ENCODE measurements around the gene CCDC39. TPM values are rescaled to one million over a fixed set of nuclear protein-coding genes. Genes with fewer than 3 reads are reported as not detected.
A peak's percentile ranks its signal among the peaks of the same experiment; 100 is the strongest.

The CCDC39 gene
- total RNA-seq, 2 experiments from 2014 or later: not detected

DNA sequence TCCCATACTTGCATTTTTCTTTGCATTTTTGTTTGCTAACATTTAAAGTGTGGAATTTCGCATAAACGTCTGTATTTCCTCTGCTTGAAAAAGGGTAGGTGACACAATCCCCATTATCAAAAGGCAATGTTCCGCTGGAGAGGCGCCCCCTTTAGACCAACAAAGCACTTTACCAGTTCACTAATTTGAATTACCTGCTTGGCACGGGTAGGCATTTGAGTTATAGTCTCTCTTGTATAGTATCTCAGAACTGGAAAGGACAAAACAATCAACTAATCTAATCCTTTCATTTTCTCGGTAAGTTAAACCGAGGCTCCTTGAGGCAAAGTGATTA lies 775 bp upstream of the CCDC39 start:
- POLR2A ChIA-PET: no interaction called here
- H3K4me1 Mint-ChIP-seq: peaks cover 13% of the 10 kb centered on the region
- no peaks in the 10 kb centered on the region for H3K36me3 Mint-ChIP-seq (ENCODE audit: low read depth)
- H3K4me3 Mint-ChIP-seq: peak overlapping the region; percentile 62
- CTCF ChIA-PET: interaction anchor here (1.3 kb wide), 1 partner anchor 17 kb away, joined by 4 read pairs; no protein-coding TSS in a partner anchor
- H3K27me3 Mint-ChIP-seq: peaks cover 48% of the 10 kb centered on the region
- peak; percentile 59 for DNase-seq
- H3K9me3 Mint-ChIP-seq (ENCODE audit: low read depth): no peaks in the 10 kb centered on the region
- intact Hi-C loops (cut with DNase I, micrococcal nuclease): loop anchor here in 1 of 2 experiments (1.0 kb wide), 1 partner anchor 78 kb away; the partner anchor contains the start of gene TTC14
- peak; percentile 53 for ATAC-seq
- H3K27ac Mint-ChIP-seq: no peak overlapping the region

DNA sequence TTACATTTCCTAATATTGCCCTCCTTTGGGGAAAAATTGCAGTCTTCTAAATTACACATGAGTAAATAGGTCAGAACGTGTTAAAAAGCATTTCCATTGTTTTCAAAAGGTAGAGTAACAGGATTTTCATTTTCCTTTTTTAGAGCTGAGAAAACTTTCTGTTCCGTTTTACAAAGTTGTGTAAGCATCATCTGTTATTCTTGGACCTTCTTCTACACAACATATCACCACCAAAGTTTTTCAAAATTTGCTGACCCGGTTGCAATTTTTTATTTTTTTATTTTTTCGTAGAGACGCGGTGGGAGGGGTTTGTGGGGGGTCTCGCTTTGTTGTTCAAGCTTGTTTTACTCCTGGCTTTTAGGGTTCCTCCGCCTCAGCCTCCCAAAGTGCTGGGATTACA lies 1.1 kb downstream of the CCDC39 start:
- Mint-ChIP-seq H3K4me1 (peaks cover 13% of the 10 kb centered on the region), H3K4me3 (no peak overlapping the region)
- POLR2A ChIA-PET: no interaction called here

DNA sequence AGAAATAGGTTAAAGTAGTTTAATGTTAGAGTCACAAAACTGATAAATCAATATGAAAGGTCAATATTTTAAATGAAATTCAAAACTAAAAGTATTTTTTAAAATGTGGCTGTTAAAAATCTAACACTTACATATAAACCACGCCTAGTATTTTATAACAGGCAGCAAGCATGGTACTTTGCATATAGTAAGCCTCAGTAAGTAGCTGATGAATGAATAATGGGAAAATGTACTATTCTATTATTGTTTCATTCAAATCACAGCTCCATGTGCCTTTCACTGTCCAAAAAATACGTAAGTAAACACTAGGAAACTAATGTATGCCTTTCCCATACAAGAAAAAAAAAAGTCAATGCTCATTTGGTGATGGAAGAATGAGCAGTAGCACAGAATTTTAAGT lies 17.8 kb downstream of the CCDC39 start:
- ChIA-PET CTCF (interaction anchor here (1.7 kb wide), 1 partner anchor 17 kb away, joined by 4 read pairs; no protein-coding TSS in a partner anchor), POLR2A (no interaction called here)
- DNase-seq: no peak
- H3K9me3 Mint-ChIP-seq (ENCODE audit: low read depth): no peaks in the 10 kb centered on the region
- no peak for ATAC-seq
- H3K27me3 Mint-ChIP-seq: peaks cover 6% of the 10 kb centered on the region
- no peak overlapping the region for H3K27ac Mint-ChIP-seq
- no peaks in the 10 kb centered on the region for H3K4me1 Mint-ChIP-seq
- intact Hi-C loops (cut with DNase I, micrococcal nuclease): no loop called here
- no peak overlapping the region for H3K4me3 Mint-ChIP-seq
- H3K36me3 Mint-ChIP-seq (ENCODE audit: low read depth): no peaks in the 10 kb centered on the region

More for the DNA sequence above, 1.1 kb downstream of the CCDC39 start:
- ATAC-seq: no peak
- CTCF ChIA-PET: interaction anchor here (0.6 to 1.2 kb wide), 3 partner anchors 18 to 694 kb away, joined by 3 to 4 read pairs (median 3); no protein-coding TSS in a partner anchor
- DNase-seq: no peak
- Mint-ChIP-seq H3K27me3 (peaks cover 46% of the 10 kb centered on the region), H3K9me3 (ENCODE audit: low read depth) (no peaks in the 10 kb centered on the region), H3K27ac (no peak overlapping the region), H3K36me3 (ENCODE audit: low read depth) (no peaks in the 10 kb centered on the region)
- intact Hi-C loops (cut with DNase I, micrococcal nuclease): loop anchor here in 1 of 2 experiments (2.0 to 5.0 kb wide), 2 partner anchors 47 to 234 kb away; partner anchors contain the start of gene FXR1

DNA sequence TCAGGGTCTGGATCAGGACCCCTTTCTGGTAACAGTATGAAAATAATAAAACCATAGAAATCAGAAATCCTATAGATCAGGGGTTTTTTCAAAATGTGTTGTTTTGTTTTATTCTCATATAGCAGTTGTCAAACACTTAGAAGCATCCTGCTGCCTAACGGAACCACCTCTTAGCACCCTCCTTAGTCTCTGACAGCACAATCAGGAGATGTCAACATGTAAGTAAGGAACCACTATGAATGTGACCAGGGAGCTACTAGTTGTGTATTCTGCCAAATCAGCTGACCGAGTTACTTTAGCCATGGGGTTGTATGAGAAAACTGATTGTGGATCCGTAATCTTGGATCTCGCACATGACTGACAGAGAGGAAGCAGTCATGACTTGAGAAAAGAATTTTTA lies 22.2 kb downstream of the CCDC39 start:
- Mint-ChIP-seq H3K9me3 (ENCODE audit: low read depth) (no peaks in the 10 kb centered on the region), H3K4me3 (no peak overlapping the region), H3K36me3 (ENCODE audit: low read depth) (no peaks in the 10 kb centered on the region), H3K27ac (no peak overlapping the region), H3K27me3 (peaks cover 14% of the 10 kb centered on the region), H3K4me1 (no peaks in the 10 kb centered on the region)
- no peak for DNase-seq
- ChIA-PET CTCF (interaction anchor here (0.7 to 0.8 kb wide), 2 partner anchors 25 to 728 kb away, joined by 3 read pairs; no protein-coding TSS in a partner anchor), POLR2A (no interaction called here)
- intact Hi-C loops (cut with DNase I, micrococcal nuclease): no loop called here
- ATAC-seq: no peak

DNA sequence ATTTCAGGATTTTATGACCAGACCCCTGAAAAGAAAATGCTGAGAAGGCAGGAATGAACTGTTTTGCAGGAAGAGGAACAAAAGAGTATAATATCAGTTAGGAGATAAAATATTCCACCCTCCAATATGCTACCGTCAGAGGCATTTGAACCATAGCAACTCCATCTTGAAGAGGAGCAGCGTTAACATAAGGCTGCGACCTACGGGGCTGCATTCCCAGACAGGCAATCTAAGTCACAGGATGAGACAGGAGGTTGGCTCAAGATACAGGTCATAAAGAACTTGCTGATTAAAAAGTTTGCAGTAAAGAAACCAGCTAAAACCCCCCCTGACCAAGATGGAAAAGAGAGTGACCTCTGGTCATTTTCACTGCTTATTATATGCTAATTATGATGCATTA lies 22.9 kb downstream of the CCDC39 start:
- Mint-ChIP-seq H3K9me3 (ENCODE audit: low read depth) (no peaks in the 10 kb centered on the region), H3K27ac (no peak overlapping the region), H3K4me3 (no peak overlapping the region), H3K36me3 (ENCODE audit: low read depth) (no peaks in the 10 kb centered on the region), H3K27me3 (peaks cover 14% of the 10 kb centered on the region), H3K4me1 (no peaks in the 10 kb centered on the region)
- ATAC-seq (no peak), DNase-seq (no peak)
- intact Hi-C loops (cut with DNase I, micrococcal nuclease): no loop called here
- POLR2A ChIA-PET: no interaction called here
- CTCF ChIA-PET: interaction anchor here (0.7 kb wide), 1 partner anchor 25 kb away, joined by 3 read pairs; no protein-coding TSS in a partner anchor

DNA sequence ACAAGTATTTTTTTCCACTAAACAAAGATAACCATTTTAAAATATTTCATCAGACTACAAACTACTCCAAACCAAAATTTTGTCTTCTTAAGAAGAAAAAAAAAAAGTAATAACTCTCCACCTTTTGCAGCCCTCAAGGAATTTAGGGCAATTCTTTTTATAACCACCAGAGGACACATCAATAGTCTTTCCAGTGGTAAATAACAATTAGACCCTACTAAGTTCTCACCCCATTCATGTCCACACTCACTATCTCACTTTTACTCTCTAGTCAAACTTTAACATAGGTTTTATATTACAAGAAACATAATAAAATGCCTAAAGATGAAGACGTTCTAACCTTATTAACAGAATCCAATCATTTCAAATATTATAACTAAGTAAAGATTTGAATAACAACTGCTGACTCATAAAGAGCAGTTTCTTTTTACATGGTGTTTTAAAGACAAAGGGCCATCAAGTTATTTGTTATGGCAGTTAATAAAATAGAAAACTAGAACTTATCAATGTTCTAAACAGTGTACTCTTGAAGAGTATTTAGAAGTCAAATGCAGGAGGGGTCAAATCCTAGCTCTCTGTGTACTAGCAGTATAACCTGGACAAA lies 33.0 kb downstream of the CCDC39 start:
- ChIA-PET CTCF (interaction anchor here (0.6 to 1.1 kb wide), 2 partner anchors 9 to 32 kb away, joined by 3 read pairs; no protein-coding TSS in a partner anchor), POLR2A (no interaction called here)
- no peak overlapping the region for H3K27ac Mint-ChIP-seq
- intact Hi-C loops (cut with DNase I, micrococcal nuclease): no loop called here
- no peak overlapping the region for H3K4me3 Mint-ChIP-seq
- H3K4me1 Mint-ChIP-seq: no peaks in the 10 kb centered on the region
- H3K36me3 Mint-ChIP-seq (ENCODE audit: low read depth): no peaks in the 10 kb centered on the region
- no peak for ATAC-seq
- DNase-seq: no peak
- H3K9me3 Mint-ChIP-seq (ENCODE audit: low read depth): no peaks in the 10 kb centered on the region
- H3K27me3 Mint-ChIP-seq: peaks cover 23% of the 10 kb centered on the region

DNA sequence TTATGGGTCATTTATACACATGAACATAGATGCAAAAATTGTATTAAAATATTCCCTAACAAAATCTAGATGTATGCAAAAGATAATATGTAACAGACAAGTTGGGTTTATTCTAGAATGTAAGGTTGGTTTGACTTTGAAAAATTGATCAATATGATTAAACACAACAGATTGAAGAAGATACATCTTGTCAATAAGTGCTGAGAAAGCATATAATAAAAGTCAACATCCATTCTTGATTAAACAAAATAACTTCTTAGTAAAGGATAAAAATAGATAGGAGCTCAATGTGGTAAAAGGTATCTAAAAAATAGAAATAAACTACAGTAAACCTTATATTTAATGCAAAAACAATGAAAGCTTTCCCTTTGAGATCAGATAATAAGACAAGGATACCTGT lies 38.3 kb downstream of the CCDC39 start:
- H3K27ac Mint-ChIP-seq: no peak overlapping the region
- H3K4me1 Mint-ChIP-seq: no peaks in the 10 kb centered on the region
- ChIA-PET CTCF (no interaction called here), POLR2A (no interaction called here)
- peaks cover 27% of the 10 kb centered on the region for H3K27me3 Mint-ChIP-seq
- H3K9me3 Mint-ChIP-seq (ENCODE audit: low read depth): no peaks in the 10 kb centered on the region
- ATAC-seq (no peak), DNase-seq (no peak)
- H3K4me3 Mint-ChIP-seq: no peak overlapping the region
- H3K36me3 Mint-ChIP-seq (ENCODE audit: low read depth): no peaks in the 10 kb centered on the region
- intact Hi-C loops (cut with DNase I, micrococcal nuclease): no loop called here

DNA sequence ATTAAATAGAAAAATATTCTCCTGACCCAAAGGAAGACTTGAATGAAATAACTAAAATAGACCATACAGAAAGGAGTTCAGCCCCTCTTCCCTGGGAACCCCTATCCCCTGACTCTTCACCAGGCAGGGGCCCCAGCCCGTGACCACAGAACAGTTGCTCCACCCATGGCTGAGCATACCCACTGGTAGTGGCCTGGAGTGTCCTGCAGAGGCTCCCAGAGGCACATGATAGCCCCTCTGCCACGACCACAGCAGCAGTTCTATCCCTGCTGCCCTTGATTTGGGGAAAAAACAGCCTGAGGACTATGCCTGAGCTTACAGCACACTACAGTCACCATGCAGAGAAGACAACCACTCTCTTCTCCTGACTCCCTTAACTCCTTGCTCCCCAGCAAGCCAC lies 45.6 kb downstream of the CCDC39 start:
- ATAC-seq: no peak

DNA sequence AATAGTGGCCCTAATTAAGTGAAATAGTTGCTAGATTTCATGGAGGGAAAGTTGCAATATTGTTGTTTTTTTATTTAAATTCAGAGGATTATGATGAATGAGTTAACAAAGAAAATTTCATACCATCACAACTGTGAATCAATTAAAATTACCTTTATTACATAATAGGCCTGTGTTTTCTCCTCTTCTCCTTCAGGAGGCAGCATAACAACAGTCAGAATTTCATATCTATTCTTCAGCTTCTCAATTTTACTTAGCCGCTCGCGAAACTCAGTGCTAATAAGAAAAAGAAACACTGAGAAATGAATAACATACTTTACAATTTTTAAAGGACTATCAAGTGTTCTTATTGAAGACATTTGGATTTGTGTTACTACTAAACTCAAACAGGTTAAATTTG lies 48.0 kb downstream of the CCDC39 start:
- POLR2A ChIA-PET: no interaction called here
- no peak for ATAC-seq
- intact Hi-C loops (cut with DNase I, micrococcal nuclease): loop anchor here in 1 of 2 experiments (2.0 kb wide), 1 partner anchor 47 kb away; the partner anchor contains the start of gene CCDC39

More for the DNA sequence above, 45.6 kb downstream of the CCDC39 start:
- CTCF ChIA-PET: no interaction called here
- Mint-ChIP-seq H3K27me3 (peaks cover 42% of the 10 kb centered on the region), H3K27ac (no peak overlapping the region), H3K9me3 (ENCODE audit: low read depth) (no peaks in the 10 kb centered on the region), H3K4me3 (no peak overlapping the region), H3K36me3 (ENCODE audit: low read depth) (peaks cover under 1% of the 10 kb centered on the region), H3K4me1 (peaks cover 15% of the 10 kb centered on the region)
- intact Hi-C loops (cut with DNase I, micrococcal nuclease): no loop called here
- POLR2A ChIA-PET: no interaction called here
- no peak for DNase-seq

DNA sequence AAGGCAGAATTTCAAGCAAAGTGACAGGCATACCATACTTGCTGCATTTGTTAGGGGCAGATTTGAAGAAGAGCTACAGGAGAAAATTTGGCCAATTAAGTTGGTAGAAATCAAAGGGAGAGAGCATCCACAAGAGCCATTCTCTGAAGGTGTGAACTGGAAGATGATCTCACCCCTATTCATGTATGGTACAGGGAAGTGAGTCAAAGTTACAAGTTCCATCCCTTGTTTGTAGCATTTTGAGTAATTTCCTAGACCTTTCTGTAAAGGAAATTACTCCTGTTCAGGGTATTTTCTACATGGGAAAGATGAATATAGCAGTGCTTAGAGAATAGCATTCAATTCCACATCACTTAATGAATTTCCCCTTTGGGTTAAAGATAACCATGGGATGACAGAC lies 48.9 kb downstream of the CCDC39 start:
- DNase-seq: no peak
- peaks cover 21% of the 10 kb centered on the region for H3K27me3 Mint-ChIP-seq
- ChIA-PET CTCF (interaction anchor here (0.7 kb wide), 1 partner anchor 1590 kb away, joined by 3 read pairs; no protein-coding TSS in a partner anchor), POLR2A (no interaction called here)
- intact Hi-C loops (cut with DNase I, micrococcal nuclease): loop anchor here in 1 of 2 experiments (2.0 kb wide), 1 partner anchor 48 kb away; the partner anchor contains the start of gene CCDC39
- peak; percentile 88 for ATAC-seq
- no peak overlapping the region for H3K4me3 Mint-ChIP-seq
- H3K27ac Mint-ChIP-seq: peak overlapping the region; percentile 42
- peaks cover 28% of the 10 kb centered on the region for H3K4me1 Mint-ChIP-seq
- no peaks in the 10 kb centered on the region for H3K9me3 Mint-ChIP-seq (ENCODE audit: low read depth)
- H3K36me3 Mint-ChIP-seq (ENCODE audit: low read depth): peaks cover 18% of the 10 kb centered on the region

More for the DNA sequence above, 48.0 kb downstream of the CCDC39 start:
- Mint-ChIP-seq H3K4me1 (peaks cover 21% of the 10 kb centered on the region), H3K36me3 (ENCODE audit: low read depth) (peaks cover 9% of the 10 kb centered on the region), H3K4me3 (no peak overlapping the region), H3K27me3 (peaks cover 29% of the 10 kb centered on the region), H3K27ac (no peak overlapping the region), H3K9me3 (ENCODE audit: low read depth) (no peaks in the 10 kb centered on the region)
- CTCF ChIA-PET: no interaction called here
- no peak for DNase-seq

DNA sequence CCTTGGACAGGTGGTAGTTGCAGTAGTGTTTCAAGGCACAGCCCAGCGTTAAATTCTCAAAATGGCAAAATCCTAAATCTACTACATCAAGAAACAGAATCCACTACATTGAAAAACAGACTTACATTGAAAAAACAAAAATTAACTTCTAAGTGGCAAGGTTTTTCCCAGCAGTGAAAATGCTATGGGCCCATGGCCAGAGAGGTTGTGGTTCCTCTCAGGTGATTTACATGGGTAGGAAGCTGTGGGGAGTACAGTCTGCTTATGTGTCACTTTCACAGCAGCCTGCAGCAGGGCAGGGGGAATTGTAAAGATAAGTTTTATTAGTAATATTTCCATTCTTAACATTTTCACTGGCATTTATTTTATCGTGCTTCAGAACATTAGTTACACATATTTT lies 52.4 kb downstream of the CCDC39 start:
- POLR2A ChIA-PET: no interaction called here
- Mint-ChIP-seq H3K9me3 (ENCODE audit: low read depth) (peaks cover 7% of the 10 kb centered on the region), H3K4me3 (no peak overlapping the region)

DNA sequence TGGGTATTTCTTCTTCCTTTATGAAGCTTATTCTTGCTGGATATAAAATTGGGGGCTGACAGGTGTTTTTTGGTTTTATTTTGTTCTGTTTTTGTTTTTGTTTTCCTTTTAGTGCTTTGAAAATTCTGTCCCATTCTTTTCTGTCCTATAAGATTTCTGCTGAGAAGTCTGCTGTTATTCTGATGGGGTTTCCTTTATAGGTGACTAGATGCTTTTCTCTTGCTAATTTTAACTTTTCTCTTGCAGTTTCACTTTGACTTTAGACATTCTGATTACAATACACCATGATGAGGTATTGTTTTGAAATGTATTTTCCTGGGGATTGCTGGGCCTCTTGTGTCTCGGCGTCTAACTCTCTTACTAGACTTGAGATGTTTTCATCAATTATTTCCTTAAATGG lies 54.6 kb downstream of the CCDC39 start:
- no peaks in the 10 kb centered on the region for H3K27me3 Mint-ChIP-seq
- ATAC-seq (peak; percentile 86), DNase-seq (no peak)
- peaks cover 35% of the 10 kb centered on the region for H3K4me1 Mint-ChIP-seq
- H3K27ac Mint-ChIP-seq: peak overlapping the region; percentile 80
- H3K9me3 Mint-ChIP-seq (ENCODE audit: low read depth): peaks cover 7% of the 10 kb centered on the region
- H3K36me3 Mint-ChIP-seq (ENCODE audit: low read depth): peaks cover 56% of the 10 kb centered on the region
- POLR2A ChIA-PET: no interaction called here
- no peak overlapping the region for H3K4me3 Mint-ChIP-seq
- intact Hi-C loops (cut with DNase I, micrococcal nuclease): loop anchor here in 1 of 2 experiments (1.0 kb wide), 1 partner anchor 22 kb away; the partner anchor contains the start of gene TTC14
- CTCF ChIA-PET: no interaction called here

More for the DNA sequence above, 52.4 kb downstream of the CCDC39 start:
- Mint-ChIP-seq H3K27ac (no peak overlapping the region), H3K27me3 (no peaks in the 10 kb centered on the region), H3K4me1 (peaks cover 48% of the 10 kb centered on the region), H3K36me3 (ENCODE audit: low read depth) (peaks cover 50% of the 10 kb centered on the region)
- DNase-seq (no peak), ATAC-seq (no peak)
- intact Hi-C loops (cut with DNase I, micrococcal nuclease): no loop called here
- CTCF ChIA-PET: no interaction called here

All from activated CD4-positive, alpha-beta T cell treated with anti-CD3 and anti-CD28 coated beads for 36 hours (primary cell).